K562 (cell line): Measurements from ENCODE around the gene RFPL3. TPM values are rescaled to one million over a fixed set of nuclear protein-coding genes. Genes with fewer than 3 reads are reported as not detected.

ENCODE experiments used
- ATAC-seq: fragments of 200-7000 bp; cut with Tn5 transposase; 3 replicates; pipeline ENCODE4 v1.9.1; 2020; ENCODE audit warnings: moderate library complexity
- BruUV-seq: library from RNA; stranded (reverse); fragments of 400-500 nt; replicated peaks from 2 replicates; lab custom pipeline; 2021; lab: Mats Ljungman, UMichigan
- CTCF ChIA-PET: fragments of 300-600 bp; formaldehyde crosslinking; extraction: SDS; loops from one replicate; lab custom pipeline; 2021; ENCODE audit warnings: low intra/inter-chr PET ratio; lab: Yijun Ruan, JAX
- POLR2A ChIA-PET: fragments of 300-600, 350-650 bp; sonication (Branson Sonifier 250); formaldehyde crosslinking; extraction: SDS; loops from one replicate; lab custom pipeline; 2021; ENCODE audit warnings: antibody characterized with exemption, inconsistent platforms; lab: Yijun Ruan, JAX
- DNase-seq, 4 experiments: peaks; one replicate each; pipeline versions ENCODE4 v3.0.0 to v3.0.0-alpha.2; 2011 to 2018; ENCODE audit warnings: low spot score in 3 of 4, mixed read lengths in 3 of 4; ENCODE audit errors: extremely low read depth in 1 of 4
- FAIRE-seq: peaks from 2 replicates; lab custom pipeline; 2011; peaks lifted over from hg19 to GRCh38; lab: Jason Lieb, UNC
- H2AFZ ChIP-seq: 2 replicates; pipeline ENCODE4 v1.6.0; 2011; ENCODE audit warnings: low read depth, low read length, control low read depth, inconsistent platforms
- H3K27ac ChIP-seq: fragments of 200-600 bp; 3 replicates; pipeline ENCODE4 v1.8.0; 2011; ENCODE audit warnings: low read depth, mild to moderate bottlenecking, control low read depth, inconsistent platforms, low read length, moderate library complexity, mixed read lengths; ENCODE audit errors: extremely low read depth
- H3K27me3 ChIP-seq, 2 experiments: fragments of 300-600 bp in 1 of 2; 2 replicates in 1 of 2; 3 replicates in 1 of 2; pipeline versions ENCODE4 v1.6.0 to v1.8.0; 2011; ENCODE audit warnings: inconsistent platforms in 2 of 2, low read length in 2 of 2, mild to moderate bottlenecking in 1 of 2, mixed read lengths in 1 of 2, moderate library complexity in 1 of 2; ENCODE audit not compliant: control insufficient read depth in 2 of 2, insufficient read depth in 2 of 2
- H3K36me3 ChIP-seq: fragments of 300-600 bp; 3 replicates; pipeline ENCODE4 v1.8.0; 2011; ENCODE audit warnings: mild to moderate bottlenecking, low read length, inconsistent platforms; ENCODE audit not compliant: control insufficient read depth, insufficient read depth
- H3K4me1 ChIP-seq, 2 experiments: fragments of 200-600 bp in 1 of 2; replicated peaks in 1 of 2; 2 replicates in 1 of 2; 3 replicates in 1 of 2; pipeline versions ENCODE4 v1.5.1 to v1.8.0; 2011; ENCODE audit warnings: inconsistent platforms in 2 of 2, low read length in 2 of 2, mild to moderate bottlenecking in 1 of 2, mixed read lengths in 1 of 2, moderate library complexity in 1 of 2; ENCODE audit not compliant: control insufficient read depth in 2 of 2, insufficient read depth in 2 of 2
- H3K4me2 ChIP-seq: 2 replicates; pipeline ENCODE4 v1.6.1; 2011; ENCODE audit warnings: low read length, control low read depth, inconsistent platforms, mixed read lengths; ENCODE audit not compliant: insufficient read depth
- H3K4me3 ChIP-seq: fragments of 200-600 bp; sonication (generic), shearing (Covaris generic); 2 replicates; pipeline ENCODE4 v1.5.1; 2016; ENCODE audit warnings: control low read depth, inconsistent platforms
- H3K79me2 ChIP-seq: fragments of 200-600 bp; 3 replicates; pipeline ENCODE4 v1.8.0; 2011; ENCODE audit warnings: low read length, inconsistent platforms; ENCODE audit not compliant: control insufficient read depth, insufficient read depth
- H3K9ac ChIP-seq, 2 experiments: 2 replicates each; pipeline versions ENCODE4 v1.6.0 to v1.6.1; 2011; ENCODE audit warnings: low read depth in 2 of 2, low read length in 2 of 2, control low read depth in 1 of 2, inconsistent platforms in 1 of 2, mild to moderate bottlenecking in 1 of 2, mixed read lengths in 1 of 2; ENCODE audit not compliant: insufficient read depth in 1 of 2
- H3K9me1 ChIP-seq: one replicate; pipeline ENCODE4 v1.6.0; 2011; ENCODE audit warnings: inconsistent platforms, mild to moderate bottlenecking, low read length, moderate library complexity; ENCODE audit not compliant: control insufficient read depth, insufficient read depth
- H3K9me3 ChIP-seq: replicated peaks from 2 replicates; pipeline ENCODE4 v1.5.1; 2011; ENCODE audit warnings: low read depth, low read length, inconsistent platforms; ENCODE audit not compliant: control insufficient read depth, insufficient read depth
- H4K20me1 ChIP-seq: replicated peaks from 2 replicates; pipeline ENCODE4 v1.6.1; 2011; ENCODE audit warnings: low read length, inconsistent platforms, mixed read lengths; ENCODE audit not compliant: control insufficient read depth, insufficient read depth
- ADNP ChIP-seq: fragments of 200-800 bp; sonication (Bioruptor generic); IDR thresholded peaks from 2 replicates; pipeline ENCODE4 v1.6.1; 2016; ENCODE audit warnings: missing genetic modification characterization, missing compliant biosample characterization
- CREB3 ChIP-seq: fragments of 450-650 bp; conservative IDR thresholded peaks from 2 replicates; pipeline ENCODE4 v1.6.1; 2016; ENCODE audit warnings: missing genetic modification characterization, low read depth, mild to moderate bottlenecking, missing compliant biosample characterization, moderate library complexity
- CREB3L1 ChIP-seq: fragments of 450-650 bp; IDR thresholded peaks from 2 replicates; pipeline ENCODE4 v1.6.1; 2014; ENCODE audit warnings: low read depth, mild to moderate bottlenecking, moderate library complexity, borderline replicate concordance
- EGR1 ChIP-seq: fragments of 450-650 bp; conservative IDR thresholded peaks from 2 replicates; pipeline ENCODE4 v1.6.1; 2017; ENCODE audit warnings: mild to moderate bottlenecking
- HMBOX1 ChIP-seq: sonication (generic); IDR thresholded peaks from 2 replicates; pipeline ENCODE4 v1.6.1; 2016
- NFE2 ChIP-seq: IDR thresholded peaks from 2 replicates; pipeline ENCODE4 v1.6.1; 2014; ENCODE audit warnings: antibody characterized with exemption, low read depth
- PREB ChIP-seq: sonication (generic); formaldehyde crosslinking; IDR thresholded peaks from 2 replicates; pipeline ENCODE4 v1.8.1; 2023; ENCODE audit warnings: mild to moderate bottlenecking, missing genetic modification reagents
- SRSF9 ChIP-seq: fragments of 200-400 bp; formaldehyde crosslinking; IDR thresholded peaks from 2 replicates; pipeline ENCODE4 v1.6.1; 2017; ENCODE audit warnings: low read depth, low read length, borderline replicate concordance
- THRB ChIP-seq: fragments of 450-650 bp; formaldehyde crosslinking; conservative IDR thresholded peaks from 2 replicates; pipeline ENCODE4 v1.4.0; 2022; ENCODE audit warnings: mild to moderate bottlenecking, missing genetic modification characterization
- ZSCAN29 ChIP-seq: fragments of 450-650 bp; IDR thresholded peaks from 2 replicates; pipeline ENCODE4 v1.6.1; 2017
- WGBS: fragments of 100-300 bp; shearing (Covaris generic); methylation state at CpG from one replicate; pipeline ENCODE4 v1.1.6; 2016; ENCODE audit warnings: low coverage, mixed read lengths; ENCODE audit not compliant: insufficient coverage; ENCODE audit errors: missing lambda C conversion rate; 5-methylcytosine and 5-hydroxymethylcytosine counted together
- in situ Hi-C: fragments of 300-500 bp; cut with MboI; formaldehyde crosslinking; loops from 4 replicates; pipeline ENCODE4 v1.15.0; 2018; ENCODE audit warnings: inconsistent platforms, mixed read lengths
- intact Hi-C: fragments of 100-400 bp; cut with micrococcal nuclease; formaldehyde crosslinking; loops from 2 replicates; pipeline ENCODE4 v1.14.2; 2022
- polyA plus RNA-seq, 8 experiments: library from polyadenylated mRNA; depleted of rRNA in 4 of 8; stranded (reverse) in 5 of 8; unstranded in 3 of 8; fragments of >200 nt; fragmentation: Nextera tagmentation in 2 of 8; fragmentation: Illumina TruSeq in 1 of 8; extraction: Ambion mirVana in 2 of 8; extraction: Trizol in 1 of 8; gene quantifications; 2 replicates each; pipeline versions ENCODE4 v1.2.1 to v1.2.3, GENCODE V29; 2011 to 2014; ENCODE audit warnings: inconsistent platforms in 1 of 8, missing spikeins in 1 of 8
- total RNA-seq, 7 experiments: library from RNA; depleted of rRNA in 6 of 7; stranded (reverse); fragments of >200 nt in 6 of 7; fragmentation: Illumina TruSeq in 2 of 7; extraction: Trizol in 2 of 7; gene quantifications; 2 replicates each; pipeline versions ENCODE4 v1.2.1 to v1.2.3, GENCODE V29; 2011 to 2021; ENCODE audit warnings: low replicate concordance in 1 of 7

Gene RFPL3
- total and polyA plus RNA-seq, 9 of the 15 experiments (the other 6 are each of a cell fraction or from before 2014, with no cell fraction given), result not detected

GRCh38 chr22:32338757-32339156 is 18.9 kb upstream of the RFPL3 start:
- DNase-seq (no peak), ATAC-seq (no peak), FAIRE-seq (no peak)
- H3K4me2 ChIP-seq, result no peak overlapping the region
- WGBS, result 14% methylated on average over 10 of the region's 10 CpGs
- H3K27me3 ChIP-seq, result peaks cover 15 to 53% of the 10 kb centered on the region in 2 experiments; a peak in 4 of 5 replicates
- H3K9me3 ChIP-seq, result no peaks in the 10 kb centered on the region
- H2AFZ ChIP-seq, result no peak overlapping the region
- no peaks in the 10 kb centered on the region for H3K79me2 ChIP-seq
- no peaks in the 10 kb centered on the region for H3K36me3 ChIP-seq
- in situ Hi-C loops (no loop called here), intact Hi-C loops (no loop called here)
- H4K20me1 ChIP-seq, result no peaks in the 10 kb centered on the region
- H3K9ac ChIP-seq, result no peak overlapping the region
- POLR2A ChIA-PET, result no interaction called here
- no peak for TF ChIP-seq ZSCAN29
- no peak for TF ChIP-seq CREB3 (tag)
- TF ChIP-seq PREB (CRISPR knock-in tag), result no peak
- no peak for TF ChIP-seq ADNP
- TF ChIP-seq SRSF9, result no peak
- TF ChIP-seq HMBOX1, result no peak
- TF ChIP-seq THRB (CRISPR knock-in tag), result no peak
- TF ChIP-seq NFE2, result no peak
- TF ChIP-seq EGR1, result no peak
- no peak for TF ChIP-seq CREB3L1
- no peak overlapping the region for H3K27ac ChIP-seq
- no peak overlapping the region for H3K4me3 ChIP-seq
- BruUV-seq, result no TSS peak
- no peaks in the 10 kb centered on the region for H3K4me1 ChIP-seq
- H3K9me1 ChIP-seq, result no peaks in the 10 kb centered on the region
- CTCF ChIA-PET, result no interaction called here
